Stomach (tissue), 9 donors: ENCODE data around the gene NHERF1. TPM values are rescaled to one million over a fixed set of nuclear protein-coding genes. Genes with fewer than 3 reads are reported as not detected.
A peak's percentile ranks its signal among the peaks of the same experiment; 100 is the strongest.

Experiments used
- DNase-seq, 2 donors: peaks; one replicate each; pipeline versions ENCODE4 v3.0.0 to v3.0.0-alpha.2; 2013 to 2019
- H3K27ac ChIP-seq, 5 donors: fragments of 200-600 bp in 4 of 5; sonication (generic) in 4 of 5; one replicate each; pipeline ENCODE4 v1.5.1; 2013 to 2019; ENCODE audit warnings: mild to moderate bottlenecking in 1 of 5, moderate library complexity in 1 of 5
- H3K27me3 ChIP-seq, 3 donors: fragments of 200-600 bp; sonication (generic); one replicate each; pipeline ENCODE4 v1.5.1; 2017 to 2019; ENCODE audit warnings: mixed run types in 1 of 3
- H3K36me3 ChIP-seq, 4 donors: fragments of 200-600 bp; sonication (generic); 1 replicate in 3 of 4; 2 replicates in 1 of 4; pipeline ENCODE4 v1.5.1; 2016 to 2019
- H3K4me1 ChIP-seq, 4 donors: fragments of 200-600 bp; sonication (generic); one replicate each; pipeline ENCODE4 v1.5.1; 2016 to 2019
- H3K4me3 ChIP-seq, 4 donors: fragments of 200-600 bp; sonication (generic) in 3 of 4; one replicate each; pipeline ENCODE4 v1.5.1; 2016 to 2019; ENCODE audit warnings: mild to moderate bottlenecking in 1 of 4
- H3K9me3 ChIP-seq, 4 donors: fragments of 200-600 bp; sonication (generic); one replicate each; pipeline ENCODE4 v1.5.1; 2016 to 2019
- EP300 ChIP-seq: sonication (generic); formaldehyde crosslinking; IDR thresholded peaks from one replicate; pipeline ENCODE4 v1.6.1; 2017; ENCODE audit warnings: antibody characterized with exemption
- POLR2A ChIP-seq, 4 donors: fragments of 450-650 bp; IDR thresholded peaks; one replicate each; pipeline ENCODE4 v1.6.1; 2016; ENCODE audit warnings: antibody characterized with exemption in 4 of 4, control low read depth in 2 of 4, mild to moderate bottlenecking in 1 of 4, moderate library complexity in 1 of 4
- POLR2AphosphoS5 ChIP-seq, 3 donors: sonication (generic); formaldehyde crosslinking; IDR thresholded peaks; one replicate each; pipeline ENCODE4 v1.6.1; 2016; ENCODE audit warnings: antibody characterized with exemption in 3 of 3
- WGBS, 5 donors: extraction: QIAGEN DNeasy Blood & Tissue Kit in 3 of 5; methylation state at CpG; one replicate each; pipeline versions ENCODE4 v1.1.5 to v1.1.7; 2013 to 2018; 5-methylcytosine and 5-hydroxymethylcytosine counted together
- intact Hi-C: fragments of 100-400 bp; cut with DNase I; formaldehyde crosslinking; loops from one replicate; pipeline ENCODE4 v1.15.1; 2023; ENCODE audit warnings: low total_unique reads
- polyA plus RNA-seq, 3 donors: library from polyadenylated mRNA; stranded (reverse); fragments of 200-250 nt; gene quantifications; one replicate each; pipeline ENCODE4 v1.2.3, GENCODE V29; 2013
- total RNA-seq, 5 donors: library from RNA; depleted of rRNA; stranded (reverse); fragments of >200 nt; gene quantifications; one replicate each; pipeline versions ENCODE4 v1.1.0 to v1.2.3, GENCODE V29; 2014 to 2016
- TF ChIP-seq, protein P1 (sequence below), 7 experiments: fragments of 450-650 bp in 4 of 7; fragments of 200-600 bp in 3 of 7; sonication (generic) in 3 of 7; IDR thresholded peaks; one replicate each; pipeline ENCODE4 v1.5.1; 2016 to 2019; ENCODE audit warnings: antibody characterized with exemption in 7 of 7, control low read depth in 2 of 7, mild to moderate bottlenecking in 1 of 7
- donor health status: healthy with polysubstance abuse.
- donor health status: Bipolar disorder and iron deficiency.
- donor health status: healthy.

NHERF1 gene
- total and polyA plus RNA-seq, 8 donors: 14.9 to 152 (median 82.4) TPM

- 78 to 85% (median 81%) methylated on average over 15 to 17 of the region's 17 CpGs for WGBS, 5 donors
- no peak overlapping the region for H3K4me3 ChIP-seq
- H3K27ac ChIP-seq: no peak overlapping the region
- no peaks in the 10 kb centered on the region for H3K36me3 ChIP-seq
- TF ChIP-seq EP300 (no peak), POLR2AphosphoS5 (IDR thresholded peaks at IDR 0.05) (no peak), POLR2A (IDR thresholded peaks at IDR 0.05) (no peak)
- TF ChIP-seq, protein P1, sequence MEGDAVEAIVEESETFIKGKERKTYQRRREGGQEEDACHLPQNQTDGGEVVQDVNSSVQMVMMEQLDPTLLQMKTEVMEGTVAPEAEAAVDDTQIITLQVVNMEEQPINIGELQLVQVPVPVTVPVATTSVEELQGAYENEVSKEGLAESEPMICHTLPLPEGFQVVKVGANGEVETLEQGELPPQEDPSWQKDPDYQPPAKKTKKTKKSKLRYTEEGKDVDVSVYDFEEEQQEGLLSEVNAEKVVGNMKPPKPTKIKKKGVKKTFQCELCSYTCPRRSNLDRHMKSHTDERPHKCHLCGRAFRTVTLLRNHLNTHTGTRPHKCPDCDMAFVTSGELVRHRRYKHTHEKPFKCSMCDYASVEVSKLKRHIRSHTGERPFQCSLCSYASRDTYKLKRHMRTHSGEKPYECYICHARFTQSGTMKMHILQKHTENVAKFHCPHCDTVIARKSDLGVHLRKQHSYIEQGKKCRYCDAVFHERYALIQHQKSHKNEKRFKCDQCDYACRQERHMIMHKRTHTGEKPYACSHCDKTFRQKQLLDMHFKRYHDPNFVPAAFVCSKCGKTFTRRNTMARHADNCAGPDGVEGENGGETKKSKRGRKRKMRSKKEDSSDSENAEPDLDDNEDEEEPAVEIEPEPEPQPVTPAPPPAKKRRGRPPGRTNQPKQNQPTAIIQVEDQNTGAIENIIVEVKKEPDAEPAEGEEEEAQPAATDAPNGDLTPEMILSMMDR (IDR thresholded peaks at IDR 0.05): no peak
- intact Hi-C loops: loop anchor here (5.0 kb wide), 1 partner anchor 121 kb away; no protein-coding TSS in a partner anchor
- H3K27me3 ChIP-seq: peaks cover 9 to 64% (median 31%) of the 10 kb centered on the region in 3 donors
- DNase-seq: no peak
- peaks cover 35 to 99% (median 66%) of the 10 kb centered on the region in 4 donors for H3K4me1 ChIP-seq
- H3K9me3 ChIP-seq: no peaks in the 10 kb centered on the region
These were observed 7.6 kb upstream of the NHERF1 start for GRCh38 chr17:74740641-74741387.

GRCh38 chr17:74742153-74742515, 6.3 kb upstream of the NHERF1 start:
- WGBS, 5 donors: 25 to 40% (median 31%) methylated on average over 4 of the region's 4 CpGs
- Histone ChIP-seq H3K9me3 (no peaks in the 10 kb centered on the region), H3K4me3 (no peak overlapping the region), H3K27ac (peak overlapping the region in 2 of 5 donors; percentile 52 to 53), H3K4me1 (peaks cover 26 to 99% (median 63%) of the 10 kb centered on the region in 4 donors), H3K36me3 (no peaks in the 10 kb centered on the region), H3K27me3 (peaks cover 5 to 50% (median 24%) of the 10 kb centered on the region in 3 donors)
- peak in 1 of 2 donors; percentile 48 for DNase-seq
- intact Hi-C loops: loop anchor here (5.0 kb wide), 1 partner anchor 120 kb away; no protein-coding TSS in a partner anchor
- TF ChIP-seq POLR2A (IDR thresholded peaks at IDR 0.05) (no peak), EP300 (no peak), POLR2AphosphoS5 (IDR thresholded peaks at IDR 0.05) (no peak)
- TF ChIP-seq, protein P1 (IDR thresholded peaks at IDR 0.05): no peak

DNA sequence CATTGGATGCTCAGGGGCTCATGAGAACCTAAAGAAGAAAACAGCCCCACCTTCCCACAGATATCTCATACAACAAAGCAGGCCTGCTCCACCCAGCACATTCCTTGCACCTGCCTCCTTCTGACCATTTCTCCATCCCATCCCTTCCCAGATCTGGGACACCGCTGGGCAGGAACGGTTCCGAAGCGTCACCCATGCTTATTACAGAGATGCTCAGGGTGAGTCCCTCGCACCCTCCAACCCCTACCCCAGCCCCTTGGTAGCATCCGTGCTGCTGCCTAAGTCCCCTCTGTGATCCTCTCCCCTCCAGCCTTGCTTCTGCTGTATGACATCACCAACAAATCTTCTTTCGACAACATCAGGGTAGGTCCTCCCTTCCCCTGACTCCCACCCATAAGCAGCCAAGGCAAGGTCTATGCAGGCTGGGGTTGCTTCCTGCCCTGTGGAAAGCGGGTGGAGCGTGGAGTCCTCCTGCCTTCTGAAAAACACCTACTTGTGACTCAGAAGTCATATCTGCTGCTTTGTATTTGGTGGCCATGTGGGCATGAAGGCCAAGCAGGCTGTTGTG, 5.4 kb upstream of the NHERF1 start:
- Histone ChIP-seq H3K4me1 (peaks cover 23 to 98% (median 63%) of the 10 kb centered on the region in 4 donors), H3K9me3 (no peaks in the 10 kb centered on the region), H3K27ac (peak overlapping the region in 3 of 5 donors; percentile 2 to 52 (median 26)), H3K27me3 (peaks cover 5 to 41% (median 15%) of the 10 kb centered on the region in 3 donors), H3K4me3 (no peak overlapping the region), H3K36me3 (no peaks in the 10 kb centered on the region)
- peak in 1 of 2 donors; percentile 4 for DNase-seq
- intact Hi-C loops: loop anchor here (5.0 kb wide), 1 partner anchor 119 kb away; no protein-coding TSS in a partner anchor
- WGBS, 5 donors: 82 to 88% (median 87%) methylated on average over 9 of the region's 9 CpGs
- no peak for TF ChIP-seq POLR2A (IDR thresholded peaks at IDR 0.05)
- TF ChIP-seq, protein P1 (IDR thresholded peaks at IDR 0.05): no peak
- no peak for TF ChIP-seq EP300
- TF ChIP-seq POLR2AphosphoS5 (IDR thresholded peaks at IDR 0.05): no peak

- Histone ChIP-seq H3K27me3 (peaks cover under 1 to 34% (median 8%) of the 10 kb centered on the region in 3 donors), H3K4me1 (peaks cover 17 to 91% (median 58%) of the 10 kb centered on the region in 4 donors), H3K27ac (peak overlapping the region in 2 of 5 donors; percentile 52 to 82), H3K4me3 (no peak overlapping the region), H3K9me3 (no peaks in the 10 kb centered on the region), H3K36me3 (no peaks in the 10 kb centered on the region)
- intact Hi-C loops: loop anchor here (5.0 kb wide), 1 partner anchor 119 kb away; no protein-coding TSS in a partner anchor
- no peak for TF ChIP-seq POLR2AphosphoS5 (IDR thresholded peaks at IDR 0.05)
- TF ChIP-seq EP300: no peak
- no peak for TF ChIP-seq POLR2A (IDR thresholded peaks at IDR 0.05)
- TF ChIP-seq, protein P1 (IDR thresholded peaks at IDR 0.05): no peak
- 58 to 70% (median 67%) methylated on average over 2 of the region's 2 CpGs for WGBS, 5 donors
- DNase-seq: no peak
These were observed 4.7 kb upstream of the NHERF1 start for GRCh38 chr17:74743755-74744154.
